Suppressor macrophage treated with lipopolysaccharide for 1 hour (primary cell): ENCODE results near the gene GNGT2.
A peak's percentile ranks its signal among the peaks of the same experiment; 100 is the strongest.

Experiments used
- DNase-seq, 3 donors: peaks; one replicate each; pipeline ENCODE4 v3.0.0-alpha.2; 2020 to 2022

The GNGT2 gene

DNA sequence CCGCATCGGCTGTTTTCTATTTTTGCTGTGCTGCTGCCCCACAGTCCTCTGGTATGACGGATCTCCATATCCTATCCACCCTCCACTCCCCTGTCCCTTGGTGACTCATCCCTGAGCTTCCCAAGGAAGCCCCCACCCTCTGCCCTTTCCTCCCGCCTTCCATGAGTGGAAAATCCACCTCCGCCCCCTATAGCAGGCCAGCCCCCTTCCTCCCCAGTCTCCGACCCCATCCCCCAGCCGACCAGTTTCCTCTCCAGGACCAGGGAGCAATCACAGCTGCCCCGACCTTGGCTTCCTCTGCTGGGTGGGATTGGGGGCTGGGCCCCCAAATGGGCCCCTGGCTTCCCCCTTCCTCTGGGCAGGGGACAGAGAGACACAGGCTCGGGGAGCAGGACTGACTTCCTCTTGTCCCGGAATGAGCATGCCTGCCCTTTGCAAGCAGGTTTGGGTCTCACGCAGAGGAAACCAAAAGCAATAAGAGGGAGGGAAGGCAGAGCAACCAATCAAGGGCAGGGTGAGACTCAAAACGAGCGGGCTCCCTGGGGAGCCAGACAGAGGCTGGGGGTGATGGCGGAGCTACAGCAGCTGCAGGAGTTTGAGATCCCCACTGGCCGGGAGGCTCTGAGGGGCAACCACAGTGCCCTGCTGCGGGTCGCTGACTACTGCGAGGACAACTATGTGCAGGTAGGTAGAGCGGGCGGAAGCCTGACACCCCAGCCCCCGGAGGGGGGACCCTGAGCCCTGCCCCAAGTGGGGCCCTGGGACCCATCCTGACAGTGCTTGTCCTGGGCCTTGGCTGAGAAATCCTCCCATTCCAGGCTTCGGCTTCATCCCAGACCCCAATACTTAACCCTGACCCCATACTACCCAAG, at the start of gene GNGT2, which contains the start of gene ABI3:
Gene GNGT2, minus strand, starts transcription at position 417 of the 872 bp plus-strand sequence. CDS start 3,152 bp downstream, outside the sequence.
Gene ABI3, plus strand, starts transcription at position 550 of the 872 bp plus-strand sequence. Its CDS starts 18 bp downstream, at position 568.
- peak; percentile 73 to 82 (median 81) for DNase-seq

DNA sequence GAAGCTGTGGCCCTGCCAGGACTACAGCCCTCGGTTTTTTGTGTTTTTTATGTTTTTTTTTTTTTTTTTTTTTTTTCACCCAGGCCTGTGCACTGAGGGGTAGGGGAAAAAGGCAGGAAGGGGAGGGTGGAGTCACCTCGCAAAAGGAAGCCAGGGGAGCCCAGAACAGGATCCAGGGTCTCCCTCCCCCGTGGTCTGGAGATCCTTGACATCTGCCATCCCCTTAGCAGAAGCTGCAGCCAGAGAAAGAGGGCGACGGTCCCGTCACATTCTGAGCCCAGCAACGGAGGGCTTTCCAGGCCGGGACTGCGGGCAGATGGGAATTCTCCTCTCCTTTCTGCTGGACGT, 49.3 kb upstream of the GNGT2 start:
- no peak for DNase-seq

DNA sequence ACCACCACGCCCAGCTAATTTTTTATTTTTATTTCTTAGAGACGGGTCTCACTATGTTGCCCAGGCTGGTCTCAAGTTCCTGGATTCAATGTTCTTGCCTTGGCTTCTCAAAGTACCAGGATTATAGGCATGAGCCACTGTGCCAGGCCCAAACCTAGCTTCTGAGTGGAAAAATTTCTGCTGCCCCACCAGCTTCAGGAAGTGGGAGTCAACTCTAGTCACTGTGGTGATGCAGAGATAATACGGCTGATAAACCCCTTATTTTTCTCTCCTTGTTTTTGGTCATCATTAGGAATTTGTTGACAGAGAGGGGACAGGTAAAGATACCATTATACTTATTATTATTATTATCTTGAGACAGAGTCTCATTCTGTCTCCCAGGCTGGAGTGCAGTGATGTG, 48.0 kb upstream of the GNGT2 start:
- no peak for DNase-seq

DNA sequence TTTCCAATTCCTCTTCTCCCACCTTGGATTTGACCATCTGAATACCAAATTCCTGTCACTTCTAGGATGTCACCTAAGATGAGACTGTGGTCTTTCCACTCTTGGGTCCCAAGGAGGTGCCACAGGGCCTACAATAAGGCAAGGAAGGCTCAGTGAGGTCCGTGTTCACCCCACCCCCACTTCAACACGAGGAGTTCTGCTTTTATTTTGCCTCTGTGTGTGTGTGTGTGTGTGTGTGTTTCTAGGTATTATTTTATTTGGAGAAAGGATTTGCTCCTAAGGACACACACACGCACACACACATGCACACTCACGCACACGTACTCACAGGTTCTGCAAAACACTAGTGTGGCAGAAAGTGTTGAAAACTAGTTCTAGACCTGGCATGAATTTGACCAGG, 44.8 kb upstream of the GNGT2 start:
- DNase-seq = peak in 2 of 3 donors; percentile 20 to 30

DNA sequence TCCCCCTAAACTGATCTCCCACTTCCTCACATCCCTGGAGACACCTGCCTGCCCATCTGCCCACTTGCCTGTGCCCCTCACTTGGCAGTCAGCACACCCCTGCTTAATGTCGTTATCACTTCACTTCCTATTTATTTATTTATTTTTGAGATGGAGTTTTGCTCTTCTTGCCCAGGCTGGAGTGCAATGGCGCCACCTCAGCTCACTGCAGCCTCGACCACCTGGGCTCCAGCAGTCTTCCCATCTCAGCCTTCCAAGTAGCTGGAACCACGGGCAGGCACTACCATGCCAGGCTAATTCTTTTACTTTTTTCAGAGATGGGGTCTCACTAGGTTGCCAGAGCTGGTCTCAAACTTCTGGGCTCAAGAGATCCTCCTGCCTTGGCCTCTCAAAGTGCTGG, 43.7 kb upstream of the GNGT2 start:
- no peak for DNase-seq

DNA sequence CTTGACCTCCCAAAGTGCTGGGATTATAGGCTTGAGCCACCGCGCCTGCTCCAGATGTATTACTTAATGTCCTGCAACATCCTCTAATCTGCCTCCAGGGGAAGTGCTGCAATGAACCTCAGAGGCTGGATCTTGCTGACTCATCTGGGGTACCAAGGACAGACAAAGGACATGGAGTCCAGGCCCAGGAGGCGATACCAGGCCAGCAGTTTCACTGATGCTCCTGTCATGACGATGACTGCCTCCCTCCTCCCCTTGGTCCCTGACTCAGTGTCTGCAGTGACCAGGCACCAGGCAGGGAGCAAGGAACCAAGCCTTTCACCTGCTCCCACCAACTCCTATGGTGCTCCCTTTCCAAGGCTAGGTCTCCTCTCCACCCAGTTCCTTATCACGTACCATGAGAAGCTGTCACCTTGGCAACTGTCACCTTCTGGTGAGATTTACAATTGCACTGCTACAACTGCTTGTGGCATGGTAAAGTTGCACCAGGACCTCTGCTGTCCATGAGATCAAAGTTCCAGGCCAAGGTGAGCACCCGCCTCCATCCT, 41.8 kb upstream of the GNGT2 start:
- peak; percentile 77 to 84 (median 79) for DNase-seq

DNA sequence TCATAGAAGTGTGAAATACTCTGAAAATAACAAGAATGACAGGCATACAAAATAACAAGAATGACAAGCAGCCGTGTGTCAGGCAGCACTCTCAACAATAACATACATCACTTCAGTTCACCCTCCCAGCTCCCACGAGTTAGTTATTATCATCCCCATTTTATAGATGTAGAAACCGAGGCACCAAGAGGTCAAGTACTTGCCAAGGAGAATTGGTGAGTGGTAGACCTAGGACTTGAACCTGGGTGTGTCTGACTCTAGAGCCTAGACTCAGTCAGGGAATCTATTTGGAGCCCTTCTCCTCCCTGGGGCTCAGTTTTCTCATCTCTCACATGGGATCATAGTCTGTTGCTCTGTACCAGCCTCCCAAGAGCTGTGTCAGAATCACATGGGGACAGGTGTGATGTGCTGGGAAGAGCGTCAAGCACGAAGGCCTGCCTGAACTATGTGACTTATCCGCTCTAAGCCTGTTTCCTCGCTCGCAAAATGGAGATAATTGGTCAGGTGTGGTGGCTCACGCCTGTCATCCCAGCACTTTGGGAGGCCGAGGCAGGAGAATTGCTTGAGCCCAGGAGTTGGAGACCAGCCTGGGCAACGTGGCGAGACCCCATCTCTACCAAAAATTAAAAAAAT, 39.6 kb upstream of the GNGT2 start:
- no peak for DNase-seq

DNA sequence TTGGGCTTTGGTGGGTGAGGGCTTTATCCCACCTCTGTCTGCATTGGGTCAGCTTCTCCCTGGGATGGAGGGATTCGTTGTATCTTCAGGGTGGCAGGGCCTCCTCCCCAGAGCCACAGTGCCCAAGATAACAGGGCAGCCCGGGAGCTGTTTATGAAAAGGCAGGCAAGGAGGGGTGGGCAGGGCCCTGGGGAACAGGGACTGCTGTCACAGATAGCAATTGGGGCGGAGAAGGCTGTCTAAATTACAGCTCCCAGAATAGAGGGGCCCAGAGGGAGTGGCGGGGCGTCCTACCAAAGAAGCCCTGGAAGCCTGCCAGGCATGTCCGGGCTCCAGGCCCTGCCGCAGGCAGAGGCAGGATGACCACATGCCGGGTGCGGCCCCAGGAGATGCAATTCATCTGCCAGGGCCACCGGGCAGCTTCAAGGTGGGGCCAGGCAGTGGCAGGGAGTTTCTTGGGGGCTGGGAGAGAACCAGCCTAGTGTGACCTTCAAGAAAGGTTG, 39.0 kb upstream of the GNGT2 start:
- DNase-seq = no peak

DNA sequence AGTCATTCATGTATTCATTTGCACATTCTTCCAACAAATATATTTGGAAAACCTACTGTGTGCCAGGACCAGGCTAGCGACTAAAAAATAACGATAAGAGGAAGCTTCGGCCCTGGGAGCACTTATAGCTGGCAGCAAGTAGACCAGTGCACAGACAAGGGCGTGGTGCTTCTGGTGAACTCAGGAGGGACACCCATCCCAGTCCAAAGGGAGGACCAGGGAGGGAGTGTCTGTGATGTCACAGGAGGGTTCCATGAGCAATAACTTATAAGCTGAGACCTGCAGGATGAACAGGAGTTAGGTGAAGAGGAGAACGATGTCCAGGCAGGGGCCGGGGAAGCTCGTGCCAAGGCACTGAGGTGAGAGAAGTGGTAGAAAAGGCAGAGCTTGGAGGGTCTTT, 37.6 kb upstream of the GNGT2 start:
- no peak for DNase-seq

DNA sequence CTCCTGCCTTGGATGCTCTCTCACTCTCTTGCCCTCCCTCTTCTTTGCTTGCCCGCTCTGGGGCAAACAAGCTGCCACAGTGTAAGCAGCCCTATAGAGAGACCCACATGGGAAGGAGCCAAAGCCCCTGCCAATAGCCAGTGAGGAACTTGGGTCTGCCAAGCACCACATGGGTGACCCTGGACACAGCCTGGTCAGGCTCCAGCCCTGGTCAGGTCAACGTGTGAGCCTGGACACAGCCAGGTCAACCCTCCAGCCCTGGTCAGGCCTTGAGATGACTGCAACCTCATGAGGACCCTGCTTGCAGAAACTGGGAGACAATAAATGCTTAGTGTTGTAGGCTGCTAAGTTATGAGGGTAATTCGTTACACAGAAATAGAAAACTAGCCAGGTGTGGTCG, 34.5 kb upstream of the GNGT2 start:
- DNase-seq = no peak

DNA sequence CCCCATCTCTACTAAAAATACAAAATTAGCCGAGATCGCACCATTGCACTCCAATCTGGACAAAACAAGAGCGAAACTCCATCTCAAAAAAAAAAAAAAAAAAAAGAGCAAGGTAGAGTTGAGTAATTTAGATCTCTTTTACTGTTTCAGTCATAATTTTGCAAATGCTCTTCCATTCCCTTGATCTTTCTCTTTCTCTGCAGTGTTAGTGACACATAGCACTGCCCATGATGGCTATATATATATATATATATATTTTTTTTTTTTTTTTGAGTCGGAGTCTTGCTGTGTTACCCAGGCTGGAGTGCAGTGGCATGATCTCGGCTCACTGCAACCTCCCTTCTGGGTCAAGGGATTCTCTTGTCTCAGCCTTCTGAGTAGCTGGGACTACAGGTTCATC, 32.4 kb upstream of the GNGT2 start:
- no peak for DNase-seq

DNA sequence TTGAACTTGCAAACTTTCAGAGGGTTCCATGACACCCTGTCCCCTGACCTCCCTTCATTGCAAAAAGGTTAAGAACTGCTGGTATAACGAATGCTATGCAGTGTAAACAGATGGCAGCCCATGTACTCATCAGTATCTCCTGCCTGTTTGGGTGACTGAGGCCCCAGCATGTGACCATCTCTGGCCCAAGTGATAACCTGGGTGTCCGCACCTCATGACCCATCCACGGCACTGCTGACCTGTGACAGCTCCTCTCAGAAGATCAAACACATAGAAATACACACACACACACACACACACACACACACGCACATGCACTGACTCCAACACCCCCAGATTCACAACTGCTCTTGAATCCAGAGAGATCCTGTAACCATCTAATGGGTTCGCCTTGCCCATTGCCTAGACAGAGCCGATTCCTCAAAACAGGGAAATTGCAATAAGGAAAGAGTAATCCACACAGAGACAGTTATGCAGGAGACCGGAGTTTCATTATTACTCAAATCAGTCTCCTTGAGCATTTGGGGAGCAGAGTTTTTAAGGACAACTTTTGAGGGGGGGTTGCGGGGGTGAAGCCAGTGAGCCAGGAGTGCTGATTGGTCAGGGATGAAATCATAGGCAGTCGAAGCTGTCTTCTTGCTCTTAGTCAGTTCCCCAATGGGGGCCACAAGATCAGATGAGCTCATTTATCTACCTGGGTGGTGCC, 31.5 kb upstream of the GNGT2 start:
- DNase-seq = no peak

DNA sequence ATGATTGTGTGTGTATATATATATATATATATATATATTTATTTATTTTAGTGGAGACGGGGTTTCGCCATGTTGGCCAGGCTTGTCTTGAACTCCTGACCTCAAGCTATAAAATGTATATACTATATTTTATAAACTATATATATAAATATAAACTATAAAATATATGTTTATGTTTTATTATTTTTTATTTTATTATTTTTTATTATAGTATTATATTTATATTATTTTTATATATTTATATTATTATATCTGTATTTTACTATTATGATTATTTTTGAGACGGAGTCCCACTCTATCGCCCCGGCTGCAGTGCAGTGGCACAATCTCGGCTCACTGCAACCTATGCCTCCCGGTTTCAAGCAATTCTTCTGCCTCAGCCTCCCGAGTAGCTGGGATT, 30.7 kb upstream of the GNGT2 start:
- DNase-seq = no peak

DNA sequence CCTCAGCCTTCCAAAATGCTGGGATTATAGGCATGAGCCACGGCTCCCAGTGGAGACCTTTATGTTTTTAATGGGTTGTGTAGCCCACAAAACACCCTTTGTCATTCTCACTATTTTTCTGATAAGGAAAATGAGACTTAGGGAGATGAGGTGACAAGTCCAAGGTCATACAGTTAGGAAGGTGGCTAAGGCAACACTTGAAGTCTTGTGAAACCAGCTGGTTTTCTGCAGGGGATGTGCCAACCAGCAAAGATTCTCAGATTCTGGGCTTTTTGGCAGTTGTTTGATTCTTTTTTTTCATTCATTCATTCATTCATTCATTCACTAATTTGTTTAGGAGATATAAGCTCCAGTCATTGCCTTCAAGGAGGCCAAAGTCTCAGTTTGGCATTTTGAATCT, 30.2 kb upstream of the GNGT2 start:
- no peak for DNase-seq

DNA sequence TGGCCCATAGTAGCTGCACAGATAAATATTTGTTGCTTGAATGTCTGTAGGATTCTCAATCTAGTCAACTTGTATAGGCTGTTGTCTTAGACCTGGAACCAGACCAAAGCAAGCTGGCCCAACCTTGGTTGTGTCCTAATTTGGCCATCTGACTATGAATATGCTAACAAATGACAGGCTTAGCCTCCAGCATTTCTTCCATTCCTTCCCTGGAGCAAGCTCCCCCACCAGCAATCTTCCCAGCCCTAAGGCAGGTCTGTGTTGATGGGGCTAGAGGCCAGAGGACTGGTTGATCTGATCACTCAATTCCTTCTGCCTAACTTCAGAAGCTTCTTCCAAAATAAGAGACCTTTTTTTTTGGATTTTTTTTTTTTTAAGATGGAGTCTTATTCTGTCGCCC, 29.6 kb upstream of the GNGT2 start:
- no peak for DNase-seq

DNA sequence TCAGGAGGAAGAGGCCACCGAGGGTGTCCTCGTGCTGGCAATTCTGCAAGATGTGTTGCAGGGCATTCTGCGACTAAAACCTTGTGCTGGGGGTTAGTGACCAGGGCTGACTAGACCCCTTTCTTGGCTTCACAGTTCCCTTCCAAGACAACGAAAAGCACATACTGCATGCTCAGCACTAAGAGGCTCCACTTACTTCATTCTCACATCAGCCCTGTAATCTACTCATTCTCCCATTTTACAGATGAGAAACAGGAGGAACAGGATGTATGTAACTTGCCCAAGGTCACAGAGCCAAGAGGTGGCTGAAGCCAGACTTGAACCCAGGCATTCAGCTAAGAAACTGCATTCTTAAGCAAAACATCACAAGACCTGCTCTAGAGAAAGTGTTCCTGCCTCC, 25.5 kb upstream of the GNGT2 start:
- DNase-seq = no peak

DNA sequence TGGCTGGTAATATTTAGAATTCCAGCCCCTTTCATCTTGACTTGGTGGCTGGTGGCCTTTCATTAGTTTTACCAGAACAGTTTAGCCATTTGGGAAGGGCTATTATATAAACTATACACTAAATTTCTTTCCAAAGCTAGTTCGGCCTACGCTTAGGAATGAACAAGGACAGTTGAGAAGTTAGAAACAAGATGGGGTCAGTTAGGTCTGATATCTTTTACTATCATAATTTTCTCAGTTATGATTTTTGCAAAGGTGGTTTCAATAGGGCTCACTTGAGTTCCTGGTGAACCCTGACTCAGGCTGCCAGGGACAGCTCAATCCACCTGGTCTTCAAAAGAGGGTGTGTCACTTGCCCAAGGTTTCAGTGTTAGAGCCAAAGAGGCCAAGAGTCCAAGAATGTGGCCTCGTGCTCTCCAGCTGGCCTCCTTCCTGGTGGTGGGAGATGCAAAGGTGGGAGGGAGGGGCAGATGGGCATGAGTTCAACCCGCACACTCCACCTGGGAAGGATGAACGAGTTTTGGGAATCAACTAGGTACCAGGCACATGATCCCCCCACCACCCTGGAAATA, 24.2 kb upstream of the GNGT2 start:
- no peak for DNase-seq

DNA sequence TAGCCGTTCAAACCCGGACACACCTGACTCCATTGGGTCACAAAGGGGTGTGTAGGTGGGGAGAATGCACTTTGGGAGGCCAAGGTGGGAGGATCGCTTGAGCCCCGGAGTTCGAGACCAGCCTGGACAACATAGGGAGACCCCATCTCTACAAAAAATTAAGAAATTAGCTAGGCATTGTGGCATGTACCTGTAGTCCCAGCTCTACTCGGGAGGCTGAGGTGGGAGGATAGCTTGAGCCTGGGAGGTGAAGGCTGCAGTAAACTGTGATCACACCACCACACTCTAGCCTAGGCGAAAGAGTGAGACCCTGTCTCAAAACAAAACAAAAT, 21.2 kb upstream of the GNGT2 start:
- DNase-seq = no peak

DNA sequence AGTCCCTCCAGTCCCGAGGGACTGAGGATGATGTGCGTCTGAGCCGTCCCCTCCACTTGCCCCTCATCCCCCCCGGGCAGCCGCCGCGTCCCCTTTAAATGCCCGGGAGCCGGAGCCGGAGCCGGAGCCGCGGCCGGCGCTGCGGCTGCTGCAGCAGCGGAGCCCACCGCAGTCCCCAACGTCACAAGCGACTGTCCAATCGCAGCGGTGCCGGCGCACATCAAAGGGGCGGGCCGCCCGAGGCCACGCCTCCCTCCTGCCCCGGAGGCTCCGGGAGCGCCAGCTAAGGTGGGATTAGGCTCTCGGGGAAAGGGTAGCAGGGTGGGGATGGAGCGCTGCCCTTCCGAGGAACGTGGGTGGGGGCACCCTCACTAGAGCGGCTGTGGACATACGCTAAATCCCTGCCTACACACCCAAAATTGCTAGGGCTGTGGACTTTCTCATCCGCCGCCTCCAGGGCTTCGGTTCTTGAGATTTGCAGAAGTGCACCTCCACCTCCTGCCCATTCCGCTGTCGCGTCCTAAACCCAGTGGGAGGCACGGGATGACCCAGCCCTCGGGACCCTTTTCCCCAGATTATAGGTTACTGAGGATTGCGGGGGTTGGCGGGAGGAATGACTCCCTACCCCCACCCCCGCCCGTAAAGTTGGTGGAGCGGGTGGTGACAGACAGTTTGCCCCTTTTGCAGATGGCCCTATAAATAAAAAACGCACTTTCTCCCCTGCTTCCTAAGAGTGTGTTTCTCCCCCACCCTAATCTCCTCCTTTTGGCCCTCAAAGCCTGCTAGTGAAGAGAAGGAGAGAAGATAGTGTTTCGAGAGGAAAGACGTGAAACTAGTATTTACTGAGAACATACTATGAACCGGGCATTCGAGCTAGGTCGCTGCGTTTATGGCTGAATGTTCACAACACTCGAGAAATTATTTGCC, 20.5 kb upstream of the GNGT2 start, which contains the start of gene PHOSPHO1:
Gene PHOSPHO1, minus strand, starts transcription at position 152 of the 927 bp plus-strand sequence. CDS start 4,096 bp downstream, outside the sequence.
- peak; percentile 80 to 92 (median 87) for DNase-seq

DNA sequence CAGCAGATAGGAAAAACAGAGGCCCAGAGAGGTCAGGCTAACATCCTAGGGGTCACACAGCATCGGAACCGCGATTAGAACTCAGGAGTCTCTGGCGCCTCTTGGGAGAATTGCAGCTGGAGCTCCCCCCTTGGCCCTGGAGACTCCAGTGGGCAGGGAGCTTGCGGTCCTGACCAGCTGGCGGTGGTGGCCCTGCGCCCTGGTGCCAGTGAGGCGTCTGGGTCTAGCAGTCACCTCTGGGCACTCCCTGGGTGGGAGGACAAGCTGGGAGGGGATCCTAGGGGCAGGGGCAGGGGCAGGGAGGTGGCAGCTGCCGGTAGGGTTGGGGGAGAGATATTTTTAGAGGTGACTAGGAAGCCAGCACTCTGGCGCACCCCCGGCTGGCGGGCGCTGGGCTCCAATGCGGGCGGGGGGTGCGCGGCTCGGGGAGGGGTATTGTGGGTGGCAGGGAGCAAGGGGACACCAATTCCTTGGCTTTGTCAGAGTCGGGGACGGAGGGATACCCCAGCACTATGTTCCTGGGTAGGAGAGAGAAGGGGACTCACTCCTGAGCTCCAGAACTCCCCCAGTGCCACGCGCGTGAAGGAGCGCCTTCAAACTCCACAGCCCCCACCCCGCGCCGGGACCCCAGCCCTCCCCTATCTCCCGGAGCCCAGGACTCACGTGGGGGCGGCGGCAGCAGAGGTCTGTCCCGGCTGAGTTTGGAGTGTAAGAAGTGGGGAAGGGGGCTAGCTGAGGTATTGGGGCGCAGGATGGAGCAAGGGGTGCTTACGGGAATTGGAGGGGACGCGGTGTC, 19.6 kb upstream of the GNGT2 start:
- peak in 1 of 3 donors; percentile 27 for DNase-seq
